ENCODE data around the gene KIFC3.
"Not testable (repeated sequence)": the region's sequence is repeated elsewhere in the genome, so short reads cannot be mapped to it uniquely, and the experiment has no call there.

Gene KIFC3

DNA sequence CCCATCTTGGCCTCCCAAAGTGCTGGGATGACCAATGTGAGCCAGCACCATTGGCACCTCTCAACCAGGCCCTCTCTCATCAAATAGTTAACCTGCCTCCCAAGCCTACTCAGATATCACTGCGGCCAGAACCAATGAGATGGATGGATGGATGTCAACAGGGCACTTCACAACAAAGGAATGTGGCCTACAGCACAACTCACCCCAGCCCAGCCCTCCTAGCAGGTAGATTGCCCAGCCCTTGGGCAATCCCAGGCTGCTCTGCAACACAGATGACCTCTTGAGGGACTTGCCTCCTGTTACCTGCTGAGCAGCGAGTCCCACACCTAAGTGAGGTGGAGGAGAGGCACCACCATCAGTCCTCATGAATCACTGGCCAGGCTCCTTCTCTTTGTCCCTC is 22.6 kb upstream of the KIFC3 start:
- no peak for DNase-seq (ENCODE audit: low read depth in 2 of 2)

DNA sequence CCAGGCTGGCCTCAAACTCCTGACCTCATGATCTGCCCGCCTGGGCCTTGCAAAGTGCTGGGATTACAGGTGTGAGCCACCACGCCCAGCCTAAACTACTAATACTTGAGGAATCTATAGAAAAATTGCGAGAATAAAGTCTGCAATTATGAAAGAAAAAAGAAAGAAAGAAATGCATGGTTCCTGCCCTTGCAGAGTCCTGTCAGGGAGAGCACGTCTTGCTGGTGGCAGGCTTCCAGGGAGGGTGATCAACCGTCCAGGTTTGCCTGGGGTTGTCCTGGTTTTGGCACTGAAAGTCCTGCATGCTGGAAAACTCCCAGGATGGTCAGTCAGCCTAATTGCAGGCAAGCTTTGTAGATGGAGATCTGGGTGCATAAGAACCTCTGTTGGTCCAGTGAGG is 21.5 kb upstream of the KIFC3 start:
- no peak for DNase-seq (ENCODE audit: low read depth in 2 of 2)

DNA sequence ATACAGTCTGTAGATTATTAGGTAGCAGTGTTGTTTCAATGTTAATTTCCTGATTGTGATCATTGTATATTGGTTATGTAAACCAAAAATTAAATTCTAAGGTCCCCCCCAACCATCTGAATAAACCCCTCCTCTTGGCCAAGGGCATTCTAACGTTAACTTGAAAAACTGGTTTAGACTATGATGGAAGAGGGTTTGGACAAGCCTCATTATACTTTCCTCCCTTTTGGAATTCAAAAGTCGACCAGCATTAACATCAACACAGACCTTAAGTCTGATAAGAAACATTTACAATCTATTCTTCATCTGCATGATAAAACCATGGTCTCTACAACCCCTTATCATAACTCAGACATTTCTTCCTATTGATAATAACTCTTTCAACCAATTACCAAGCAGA is 20.6 kb upstream of the KIFC3 start:
- DNase-seq (ENCODE audit: low read depth in 2 of 2) = no peak

DNA sequence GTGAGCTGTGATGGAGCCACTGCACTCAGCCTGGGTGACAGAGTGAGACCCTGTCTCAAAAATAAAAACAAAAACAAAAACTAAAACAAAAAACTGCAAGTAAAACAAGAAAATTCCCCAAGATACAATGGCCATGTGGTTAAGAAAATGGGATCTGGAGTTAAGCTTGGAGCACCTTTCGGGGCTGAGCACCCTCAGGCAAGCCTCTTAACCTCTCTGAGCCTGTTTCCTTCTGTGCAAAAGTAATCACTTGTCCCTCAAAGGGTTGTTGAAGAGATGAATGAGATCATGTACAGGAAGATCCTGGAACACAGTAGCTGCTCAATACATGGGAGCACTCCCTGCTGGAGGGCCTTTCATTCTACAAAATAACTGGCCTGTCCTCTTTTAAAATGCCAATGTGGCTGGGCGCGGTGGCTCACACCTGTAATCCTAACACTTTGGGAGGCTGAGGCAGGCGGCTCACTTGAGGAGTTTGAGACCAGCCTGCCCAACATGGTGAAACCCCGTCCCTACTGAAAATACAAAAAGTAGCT is 19.8 kb upstream of the KIFC3 start:
- no peak for DNase-seq (ENCODE audit: low read depth in 2 of 2)

DNA sequence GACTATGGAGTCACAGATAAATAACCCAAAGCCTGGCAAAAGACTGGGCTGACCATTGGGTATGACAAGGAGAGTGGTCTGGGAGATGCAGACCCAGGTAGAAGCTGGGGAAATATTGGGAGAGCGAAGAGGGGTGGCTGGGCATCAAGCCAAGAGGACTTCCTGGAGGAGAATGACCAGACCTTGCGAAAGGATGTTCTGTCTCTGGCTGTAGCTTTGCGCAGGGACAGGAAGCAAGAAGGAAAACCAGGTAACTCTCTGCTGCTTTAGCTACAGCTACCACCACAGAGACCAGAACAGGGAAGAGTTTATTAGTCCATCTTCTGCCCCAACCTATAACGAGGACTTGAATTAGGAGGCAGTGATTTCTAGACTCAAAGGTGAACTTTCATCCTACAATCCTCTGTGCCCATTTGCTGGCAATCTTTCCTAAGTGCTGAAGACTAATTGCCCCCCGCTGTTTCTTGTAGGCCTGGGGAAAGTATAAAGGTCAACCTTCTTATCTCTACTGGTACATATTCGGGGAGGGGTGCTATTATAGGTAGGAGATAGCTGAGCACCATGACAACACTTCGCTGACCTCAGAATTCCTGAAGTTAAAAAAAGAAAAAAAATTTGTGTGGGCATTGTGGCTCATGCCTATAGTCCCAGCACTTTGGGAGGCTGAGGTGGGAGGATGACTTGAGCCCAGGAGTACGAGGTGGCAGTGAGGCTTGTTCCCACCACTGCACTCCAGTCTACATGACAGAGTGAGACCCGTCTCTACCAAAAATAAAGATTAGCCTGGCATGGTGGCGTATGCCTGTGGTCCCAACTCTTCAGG is 19.1 kb upstream of the KIFC3 start:
- no peak for DNase-seq (ENCODE audit: low read depth in 2 of 2)

DNA sequence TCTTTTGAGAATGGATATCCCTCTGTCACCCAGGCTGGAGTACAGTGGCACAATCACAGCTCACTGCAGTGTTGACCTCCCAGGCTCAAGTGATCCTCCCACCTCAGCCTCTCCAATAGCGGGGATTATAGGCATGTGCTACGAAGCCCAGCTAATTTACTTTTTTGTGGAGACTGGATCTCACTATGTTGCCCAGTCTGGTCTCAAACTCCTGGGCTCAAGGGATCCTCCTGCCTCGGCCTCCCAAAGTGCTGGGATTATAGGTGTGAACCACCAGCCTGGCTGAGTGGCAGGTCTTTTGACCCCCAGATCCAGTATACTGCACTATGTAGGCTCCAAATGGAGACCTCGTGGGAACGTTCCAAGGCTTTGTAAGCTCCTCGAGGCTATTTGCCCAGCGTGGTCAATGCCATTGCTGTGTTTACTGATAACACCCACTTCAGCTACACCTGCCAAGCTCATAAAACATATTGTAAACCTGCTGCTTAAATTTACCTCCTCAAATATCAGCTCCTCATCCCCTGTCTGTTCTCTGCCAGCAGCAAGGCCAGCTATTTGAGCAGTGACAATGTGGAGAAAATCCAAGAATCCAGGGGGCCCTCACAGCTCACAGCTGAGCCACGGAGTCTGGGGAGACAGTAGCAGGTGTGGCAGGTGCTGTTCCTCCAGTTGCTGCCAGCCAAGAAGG is 16.2 kb upstream of the KIFC3 start:
- DNase-seq (ENCODE audit: low read depth in 2 of 2) = no peak

DNA sequence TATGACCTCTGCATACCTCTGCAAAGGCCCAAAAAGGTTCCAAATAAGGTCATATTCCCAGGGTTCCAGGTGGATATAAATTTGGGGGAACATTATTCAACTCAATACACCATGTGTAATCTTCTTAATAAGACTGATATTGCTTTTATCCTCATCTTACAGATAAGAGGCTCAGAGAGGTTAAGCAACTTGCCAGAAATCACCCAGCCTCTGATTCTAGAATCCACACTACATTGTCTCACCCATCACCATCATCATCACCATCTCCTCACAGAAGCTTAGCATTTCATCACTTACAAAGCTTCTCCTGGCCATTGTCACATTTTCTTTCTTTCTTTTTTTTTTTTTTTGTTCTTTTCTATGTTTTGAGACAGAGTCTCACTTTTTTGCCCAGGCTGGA is 15.4 kb upstream of the KIFC3 start:
- DNase-seq (ENCODE audit: low read depth in 2 of 2) = no peak

DNA sequence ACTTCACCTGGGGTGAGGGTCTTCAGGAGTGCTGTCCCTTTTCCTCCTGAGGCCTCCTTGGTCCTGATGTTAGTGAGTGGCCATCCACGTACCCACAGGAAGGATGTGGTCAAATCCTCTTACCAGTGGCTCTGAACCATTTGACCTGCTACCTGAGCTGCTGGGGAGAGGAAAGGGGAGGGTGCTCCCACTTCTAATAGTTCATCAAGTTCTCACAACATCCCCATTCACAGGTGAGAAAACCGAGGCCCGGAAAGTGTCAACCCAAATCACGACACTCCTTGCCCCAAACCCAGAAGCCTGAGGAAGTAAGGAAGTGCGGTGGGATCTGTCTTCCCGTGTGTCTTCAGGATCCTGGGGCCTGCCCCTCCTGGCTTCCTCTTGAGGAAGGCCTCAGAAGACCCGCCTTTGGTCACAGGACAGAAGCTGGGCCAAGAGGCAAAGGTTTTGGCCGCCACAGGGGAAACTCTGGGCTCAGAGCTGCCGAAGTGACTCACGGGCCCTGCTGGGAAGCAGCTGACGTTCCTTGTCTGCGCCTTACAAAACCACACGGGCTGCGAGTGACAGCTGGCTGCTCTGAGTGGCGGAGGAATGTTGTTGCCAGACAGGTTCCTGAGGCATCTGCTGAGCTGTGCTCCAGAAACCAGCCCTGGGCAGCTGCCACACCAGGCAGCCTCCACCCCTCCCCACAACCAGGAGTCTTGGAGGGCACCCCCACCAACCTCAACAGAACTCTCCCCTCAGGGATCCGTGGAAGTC is 13.9 kb upstream of the KIFC3 start:
- DNase-seq (ENCODE audit: low read depth in 2 of 2) = peak in 1 of 2 donors; percentile 32

DNA sequence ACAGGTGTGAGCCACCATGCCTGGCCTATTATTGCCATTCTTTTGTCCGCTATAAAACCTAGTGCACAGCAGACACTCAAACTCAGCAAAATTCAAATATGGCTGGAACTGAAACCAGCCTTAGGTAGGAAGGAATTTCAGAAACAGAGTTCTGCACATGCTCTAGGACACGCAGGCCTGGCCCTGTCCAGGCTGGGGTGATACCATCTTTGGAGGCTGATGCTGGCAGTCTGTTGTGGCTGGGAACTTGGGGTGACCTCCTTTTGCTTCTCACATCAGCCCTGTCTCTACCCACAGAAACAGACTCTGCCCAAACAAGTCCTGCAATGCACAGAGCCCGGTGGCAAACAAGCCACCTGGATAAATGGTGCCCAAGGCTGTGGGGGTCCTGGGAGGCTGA is 12.6 kb upstream of the KIFC3 start:
- no peak for DNase-seq (ENCODE audit: low read depth in 2 of 2)

DNA sequence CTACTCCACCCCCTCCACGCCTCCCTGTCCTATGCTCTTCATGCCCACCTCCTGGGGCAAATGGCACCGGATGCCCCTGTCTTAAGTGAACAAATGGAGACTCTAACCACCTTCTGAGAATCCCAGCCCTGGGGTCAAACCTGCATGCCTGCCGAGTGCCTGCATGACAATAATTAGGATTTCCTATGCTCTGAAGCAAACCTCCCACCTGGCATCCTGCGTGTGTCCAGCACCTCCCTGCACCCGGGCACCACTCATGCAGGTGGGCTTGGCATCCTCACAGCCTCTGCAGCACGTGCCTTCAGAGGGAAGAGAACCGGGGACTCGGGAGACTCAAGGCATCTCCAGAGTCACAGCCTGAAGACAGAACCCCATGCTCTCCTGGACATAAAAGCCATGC is 11.2 kb upstream of the KIFC3 start:
- no peak for DNase-seq (ENCODE audit: low read depth in 2 of 2)

DNA sequence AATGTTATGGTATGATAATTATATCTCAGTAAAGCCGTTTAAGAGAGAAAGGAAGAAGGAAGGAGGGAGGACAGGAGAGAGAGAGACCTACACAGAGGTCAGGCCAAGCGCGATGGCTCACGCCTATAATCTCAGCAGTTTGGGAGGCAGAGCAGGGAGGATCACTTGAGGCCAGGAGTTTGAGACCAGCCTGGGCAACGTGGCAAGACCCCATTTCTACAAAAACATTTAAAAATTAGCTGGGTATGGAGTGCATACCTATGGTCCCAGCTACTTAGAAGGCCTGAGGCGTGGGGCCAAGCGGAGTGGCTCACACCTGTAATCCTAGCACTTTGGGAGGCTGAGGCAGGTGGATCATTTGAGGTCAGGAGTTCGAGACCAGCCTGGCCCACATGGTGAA is 9.0 kb upstream of the KIFC3 start:
- not testable (repeated sequence) for DNase-seq (ENCODE audit: low read depth in 2 of 2)

DNA sequence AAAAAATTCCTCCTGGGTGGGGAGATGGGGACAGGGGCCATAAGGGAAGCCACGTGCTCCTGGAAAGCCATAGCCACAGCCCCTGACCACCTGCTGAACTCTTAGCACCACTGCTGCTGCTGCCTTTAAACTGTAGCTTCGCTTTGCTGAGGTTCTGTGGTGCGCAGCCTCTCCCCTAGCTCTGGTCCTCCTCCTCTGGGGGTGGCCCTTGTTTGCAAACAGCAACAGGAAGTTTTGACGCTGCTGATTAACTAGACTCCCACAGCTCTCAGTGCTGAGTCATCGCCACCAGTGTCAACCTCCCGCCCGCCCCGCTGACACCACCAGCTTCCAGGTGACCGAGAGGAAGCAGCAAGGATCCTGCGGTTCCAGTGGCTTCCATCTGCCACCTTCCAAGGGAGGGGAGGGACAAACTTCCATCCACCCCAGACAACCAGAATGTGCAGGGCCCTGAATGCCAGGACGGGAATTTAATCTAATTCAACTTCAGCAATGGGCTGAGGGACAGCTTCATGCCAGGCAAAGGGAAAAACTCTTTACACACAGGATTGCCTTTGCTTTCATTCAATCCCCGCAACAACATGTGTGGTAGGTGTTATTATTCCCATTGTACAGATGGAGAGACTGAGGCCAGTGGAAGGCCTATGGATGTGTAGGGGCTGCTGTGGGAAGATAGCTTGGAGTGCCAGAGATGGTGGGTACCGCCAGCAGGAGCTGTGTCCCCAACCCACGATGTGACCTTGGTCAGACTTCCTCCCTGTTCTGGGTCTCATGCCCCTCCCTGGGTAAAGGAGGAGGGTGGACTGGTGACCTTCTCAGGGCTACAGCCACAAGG is 8.1 kb upstream of the KIFC3 start:
- DNase-seq (ENCODE audit: low read depth in 2 of 2) = peak; percentile 60 to 81

DNA sequence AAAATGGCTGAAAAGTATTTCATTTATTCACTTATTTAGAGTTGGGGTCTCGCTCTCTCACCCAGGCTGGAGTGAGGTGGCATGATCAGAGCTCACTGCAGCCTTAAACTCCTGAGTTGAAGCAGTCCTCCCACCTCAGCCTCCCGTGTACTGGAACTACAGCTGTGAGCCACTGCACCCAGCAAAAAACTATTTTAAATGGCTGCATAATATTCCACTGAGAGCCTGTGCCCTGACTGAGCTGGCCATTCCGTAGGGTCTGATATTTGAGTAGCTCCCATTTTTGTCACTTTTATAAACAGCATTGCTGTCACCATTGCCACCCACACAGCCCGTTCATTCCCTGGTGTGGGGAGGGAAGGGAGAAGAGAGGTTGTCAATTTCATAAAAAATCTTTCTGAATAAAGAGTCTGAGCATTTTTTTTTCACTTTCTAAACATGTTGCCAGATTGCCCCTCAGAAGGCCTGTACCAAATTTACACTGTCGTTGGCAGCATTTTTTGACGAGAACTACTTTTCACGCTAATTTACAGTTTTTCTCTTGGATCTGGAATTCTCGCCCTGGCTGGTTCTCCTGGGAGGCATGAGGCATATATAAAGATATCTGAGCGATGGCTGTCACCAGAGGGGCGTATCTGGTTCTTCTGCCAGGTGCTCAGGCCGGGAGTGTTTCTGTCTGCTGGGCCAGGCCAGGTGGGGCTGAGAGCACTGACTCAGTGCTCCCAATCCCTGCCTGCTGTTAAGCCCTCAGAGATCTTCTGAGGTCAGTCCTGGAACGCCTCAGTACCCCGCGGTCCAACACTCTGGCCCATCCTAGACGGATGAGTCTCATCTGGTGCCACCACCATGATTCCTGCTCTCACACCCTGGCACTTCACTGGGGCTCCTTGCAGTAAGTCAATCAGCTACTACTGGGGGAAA is 7.2 kb upstream of the KIFC3 start:
- no peak for DNase-seq (ENCODE audit: low read depth in 2 of 2)

DNA sequence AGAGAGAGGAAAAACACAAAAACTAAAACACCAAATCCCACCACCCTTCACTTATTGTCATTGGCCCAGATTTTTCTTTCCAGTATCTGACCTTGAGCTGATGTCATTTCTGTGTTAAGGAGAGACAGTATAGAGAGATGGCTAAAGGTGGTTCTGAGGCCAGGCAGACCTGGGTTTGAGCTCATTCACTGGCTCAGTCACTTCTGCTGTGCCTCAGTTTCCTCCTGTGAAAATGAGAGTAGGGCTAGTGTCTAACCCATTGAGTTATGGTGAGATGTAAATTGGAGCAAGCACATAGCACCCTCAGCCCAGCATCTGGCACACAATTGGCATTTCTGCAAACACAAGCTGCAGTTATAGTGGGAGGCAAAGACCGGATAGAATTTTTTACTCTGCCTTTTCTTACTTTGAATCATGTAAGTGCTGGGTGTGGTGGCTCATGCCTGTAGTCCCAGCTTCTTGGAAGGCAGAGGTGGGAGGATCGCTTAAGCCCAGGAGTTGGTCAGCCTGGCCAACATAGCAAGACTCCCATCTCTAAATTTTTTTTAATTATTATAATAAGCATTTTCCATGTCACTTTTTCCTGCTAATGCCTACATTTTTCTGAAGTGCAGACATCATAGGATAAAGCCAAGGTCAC is 6.4 kb upstream of the KIFC3 start:
- DNase-seq (ENCODE audit: low read depth in 2 of 2) = no peak

DNA sequence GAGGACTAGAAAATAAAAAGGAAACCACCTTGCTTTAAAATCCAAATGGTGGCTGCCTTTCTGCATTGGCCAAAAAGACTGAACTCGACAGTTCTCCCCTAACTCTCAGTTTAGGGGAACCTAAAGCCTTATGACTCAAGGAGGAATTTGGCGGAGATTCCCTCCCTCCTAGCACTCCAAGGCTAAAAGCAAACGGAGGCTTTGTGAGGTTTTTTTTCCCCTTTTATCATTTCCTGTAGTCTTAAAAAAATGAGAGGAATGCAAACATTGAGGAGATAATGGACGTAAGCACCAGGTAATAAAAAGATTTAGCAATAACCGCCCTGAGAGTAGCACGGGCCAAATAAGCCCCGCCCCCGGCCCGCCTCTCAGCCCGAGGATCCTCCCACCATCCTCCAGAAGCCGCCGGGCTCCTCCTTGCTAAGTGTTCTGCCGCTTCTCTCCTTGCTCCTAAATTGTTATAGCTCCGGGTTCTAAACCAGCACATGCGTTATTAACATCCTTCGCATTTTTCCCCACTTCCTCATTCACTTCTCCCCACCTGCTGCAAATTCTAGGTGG is 5.8 kb upstream of the KIFC3 start:
- DNase-seq (ENCODE audit: low read depth in 2 of 2) = peak; percentile 27 to 37

DNA sequence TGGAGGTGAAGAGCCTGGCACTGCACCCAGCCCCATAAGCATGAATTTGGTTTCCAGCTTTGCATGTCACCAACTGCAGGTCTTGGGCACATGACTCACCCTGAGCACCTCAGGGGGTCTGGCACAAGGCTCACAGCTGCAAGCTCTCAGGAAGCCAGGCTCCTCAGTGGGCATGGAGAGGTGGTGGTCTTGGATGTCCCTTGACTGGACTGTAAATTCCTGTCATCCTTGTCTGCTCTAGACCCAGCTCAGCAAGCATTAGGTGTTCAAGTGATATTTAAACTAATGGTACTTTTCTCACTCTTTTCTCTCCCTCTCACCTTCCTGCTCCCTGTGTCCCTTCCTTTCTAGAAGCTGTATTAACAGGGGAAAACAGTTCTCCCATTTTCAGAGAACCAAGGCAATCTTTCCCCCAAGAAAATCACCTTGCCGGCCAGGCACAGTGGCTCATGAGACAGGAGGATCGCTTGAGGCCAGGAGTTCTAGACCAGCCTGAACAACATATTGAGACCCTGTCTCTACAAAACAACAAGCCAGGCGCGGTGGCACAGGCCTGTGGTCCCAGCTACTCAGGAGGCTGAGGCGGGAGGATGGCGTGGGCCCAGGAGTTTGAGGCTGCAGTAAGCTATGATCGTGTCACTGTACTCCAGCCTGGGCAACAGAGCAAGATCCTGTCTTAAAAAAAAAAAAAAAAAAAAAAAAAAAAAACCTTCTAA is 5.1 kb upstream of the KIFC3 start:
- no peak for DNase-seq (ENCODE audit: low read depth in 2 of 2)

DNA sequence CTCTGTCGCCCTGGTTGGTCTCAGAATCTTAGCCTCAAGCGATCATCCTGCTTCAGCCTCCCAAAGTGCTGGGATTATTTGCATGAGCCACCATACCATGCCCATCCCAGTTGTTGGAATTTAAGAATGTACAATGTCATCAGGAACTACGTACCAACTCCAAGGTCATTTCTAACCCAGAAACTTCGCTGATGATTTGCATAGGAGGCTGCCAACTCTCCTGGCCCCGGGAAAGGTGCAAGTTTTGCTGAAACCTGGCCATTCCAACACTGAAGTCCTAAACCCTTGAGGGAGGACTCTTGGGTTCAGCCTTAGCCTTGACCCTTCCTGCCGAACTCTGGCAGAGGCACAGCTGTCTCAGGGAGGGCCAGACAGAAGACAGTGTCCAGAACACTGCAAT is 2.9 kb upstream of the KIFC3 start:
- no peak for DNase-seq (ENCODE audit: low read depth in 2 of 2)

DNA sequence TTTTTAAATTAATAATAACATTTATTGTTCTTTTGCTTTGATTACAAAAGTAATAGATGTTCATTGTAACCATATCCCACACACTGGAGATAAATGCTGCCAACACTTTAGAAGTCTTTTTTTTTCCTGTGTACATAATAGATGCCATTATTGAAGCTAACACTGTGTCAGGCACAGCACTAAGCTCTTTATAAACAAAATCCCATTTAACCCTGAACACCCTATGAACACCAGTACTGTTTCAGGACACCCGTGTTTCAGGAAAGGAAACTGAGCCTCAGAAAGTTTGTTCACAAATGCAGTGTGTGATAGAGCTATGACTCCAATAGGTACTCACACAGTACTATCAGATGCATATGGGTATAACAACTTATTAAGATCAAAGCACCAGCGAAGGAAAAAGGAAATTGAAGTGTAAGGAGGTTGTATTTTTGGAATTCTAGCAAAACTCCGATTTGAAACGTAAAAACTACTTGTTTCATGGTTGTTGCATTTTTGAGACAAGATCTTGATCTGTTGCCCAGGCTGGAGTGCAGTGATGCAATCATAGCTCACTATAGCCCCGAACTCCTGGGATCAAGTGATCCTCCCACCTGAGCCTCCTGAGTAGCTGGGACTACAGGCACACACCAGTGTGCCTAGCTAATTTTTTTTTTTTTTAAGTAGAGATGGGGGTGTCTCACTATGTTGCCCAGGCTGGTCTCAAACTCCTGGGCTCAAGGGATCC is 2.0 kb upstream of the KIFC3 start:
- no peak for DNase-seq (ENCODE audit: low read depth in 2 of 2)
